ENCODE results near the gene CFAP299.
"Not testable (repeated sequence)": the region's sequence is repeated elsewhere in the genome, so short reads cannot be mapped to it uniquely, and the experiment has no call there.

CFAP299 gene

GRCh38 chr4:80749558-80749957, 414.0 kb downstream of the CFAP299 start:
- not testable (repeated sequence) for DNase-seq

- DNase-seq: no peak
These were observed 415.7 kb downstream of the CFAP299 start for GRCh38 chr4:80751200-80751599.

- DNase-seq: no peak
These were observed 432.4 kb downstream of the CFAP299 start for GRCh38 chr4:80767944-80768343.

GRCh38 chr4:80776168-80776567, 440.6 kb downstream of the CFAP299 start:
- DNase-seq: no peak

- no peak for DNase-seq
These were observed 445.9 kb downstream of the CFAP299 start for GRCh38 chr4:80781431-80781830.

GRCh38 chr4:80787306-80787705, 451.8 kb downstream of the CFAP299 start:
- no peak for DNase-seq

- no peak for DNase-seq
These were observed 453.3 kb downstream of the CFAP299 start for GRCh38 chr4:80788798-80789197.

GRCh38 chr4:80790152-80790551, 454.6 kb downstream of the CFAP299 start:
- DNase-seq: no peak

GRCh38 chr4:80793660-80794059, 458.1 kb downstream of the CFAP299 start:
- not testable (repeated sequence) for DNase-seq

- no peak for DNase-seq
These were observed 462.6 kb downstream of the CFAP299 start for GRCh38 chr4:80798082-80798481.

GRCh38 chr4:80800719-80801118, 465.2 kb downstream of the CFAP299 start:
- not testable (repeated sequence) for DNase-seq

- no peak for DNase-seq
These were observed 467.8 kb downstream of the CFAP299 start for GRCh38 chr4:80803337-80803736.

- DNase-seq: no peak
These were observed 470.9 kb downstream of the CFAP299 start for GRCh38 chr4:80806472-80806871.

GRCh38 chr4:80809039-80809729, 473.7 kb downstream of the CFAP299 start:
- no peak for DNase-seq

- DNase-seq: no peak
These were observed 475.9 kb downstream of the CFAP299 start for GRCh38 chr4:80811406-80811805.

- DNase-seq: no peak
These were observed 476.6 kb downstream of the CFAP299 start for GRCh38 chr4:80812145-80812544.

GRCh38 chr4:80814266-80814665, 478.7 kb downstream of the CFAP299 start:
- DNase-seq: no peak

GRCh38 chr4:80831383-80832361, 496.1 kb downstream of the CFAP299 start:
- DNase-seq: no peak

- DNase-seq: no peak
These were observed 503.8 kb downstream of the CFAP299 start for GRCh38 chr4:80839281-80839680.

GRCh38 chr4:80839792-80840191, 504.3 kb downstream of the CFAP299 start:
- DNase-seq: no peak

GRCh38 chr4:80840396-80840795, 504.9 kb downstream of the CFAP299 start:
- DNase-seq: no peak

- DNase-seq: no peak
These were observed 506.2 kb downstream of the CFAP299 start for GRCh38 chr4:80841587-80842281.

GRCh38 chr4:80846210-80846609, 510.7 kb downstream of the CFAP299 start:
- DNase-seq: no peak
